ENCODE measurements around the gene TGFBR3L.

- no peak for TF ChIP-seq CTCF (IDR thresholded peaks at IDR 0.05)
- no peak for TF ChIP-seq POLR2A (IDR thresholded peaks at IDR 0.05)
Observed at GRCh38 chr19:7904074-7905020, 10.3 kb upstream of the TGFBR3L start.
